ENCODE measurements around the gene NDRG4. TPM values are rescaled to one million over a fixed set of nuclear protein-coding genes. Genes with fewer than 3 reads are reported as not detected.

NDRG4 gene, protein sequence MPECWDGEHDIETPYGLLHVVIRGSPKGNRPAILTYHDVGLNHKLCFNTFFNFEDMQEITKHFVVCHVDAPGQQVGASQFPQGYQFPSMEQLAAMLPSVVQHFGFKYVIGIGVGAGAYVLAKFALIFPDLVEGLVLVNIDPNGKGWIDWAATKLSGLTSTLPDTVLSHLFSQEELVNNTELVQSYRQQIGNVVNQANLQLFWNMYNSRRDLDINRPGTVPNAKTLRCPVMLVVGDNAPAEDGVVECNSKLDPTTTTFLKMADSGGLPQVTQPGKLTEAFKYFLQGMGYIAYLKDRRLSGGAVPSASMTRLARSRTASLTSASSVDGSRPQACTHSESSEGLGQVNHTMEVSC
- total RNA-seq = 1 to 10 TPM; 3.1 TPM

DNA sequence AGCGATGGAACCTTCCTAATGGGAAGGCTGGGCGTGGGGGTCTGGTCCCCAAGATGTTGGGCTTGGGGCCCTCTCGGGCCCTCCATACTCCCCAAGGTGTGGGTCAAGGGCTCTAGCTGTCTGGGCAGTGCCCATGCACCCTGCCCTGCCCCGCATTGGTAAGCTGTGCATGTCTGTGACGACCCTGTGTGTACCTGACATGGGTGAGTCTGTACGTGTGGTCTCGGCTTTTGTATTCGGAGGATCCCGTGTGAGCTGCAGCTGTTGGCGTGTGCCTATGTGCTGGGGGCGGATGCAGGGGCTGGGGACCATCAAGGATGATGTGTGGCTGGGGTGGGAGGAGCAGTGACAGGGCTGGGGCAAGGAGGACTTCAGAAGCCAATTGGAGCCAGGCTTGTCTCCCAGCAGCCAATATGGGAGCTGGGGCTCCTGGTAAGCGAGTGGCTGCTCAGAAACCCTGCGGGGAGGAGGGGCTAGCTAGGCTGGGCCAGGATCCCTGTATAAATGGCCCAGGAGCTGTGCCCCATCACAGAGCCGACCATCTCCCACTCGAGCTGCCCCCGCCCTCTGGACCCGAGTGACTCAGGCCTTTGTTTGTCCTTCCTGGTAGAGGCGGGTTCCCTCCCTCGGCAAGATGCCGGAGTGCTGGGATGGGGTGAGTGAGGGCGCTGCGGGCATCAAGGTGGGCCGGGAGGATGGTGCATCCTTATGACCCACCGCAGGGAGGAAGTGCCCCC is at the start of gene NDRG4:
Gene NDRG4 (plus strand): TSS at position 529 of the 737 bp plus-strand sequence. CDS start 106 bp downstream, at position 635.
- POLR2A ChIA-PET = interaction anchor here (0.5 to 0.7 kb wide), 2 partner anchors 129 to 235 kb away, joined by 4 to 6 read pairs; no protein-coding TSS in a partner anchor
- CTCF ChIA-PET = interaction anchor here (1.2 to 2.6 kb wide), 3 partner anchors 11 to 163 kb away, joined by 4 to 16 read pairs (median 12); no protein-coding TSS in a partner anchor

DNA sequence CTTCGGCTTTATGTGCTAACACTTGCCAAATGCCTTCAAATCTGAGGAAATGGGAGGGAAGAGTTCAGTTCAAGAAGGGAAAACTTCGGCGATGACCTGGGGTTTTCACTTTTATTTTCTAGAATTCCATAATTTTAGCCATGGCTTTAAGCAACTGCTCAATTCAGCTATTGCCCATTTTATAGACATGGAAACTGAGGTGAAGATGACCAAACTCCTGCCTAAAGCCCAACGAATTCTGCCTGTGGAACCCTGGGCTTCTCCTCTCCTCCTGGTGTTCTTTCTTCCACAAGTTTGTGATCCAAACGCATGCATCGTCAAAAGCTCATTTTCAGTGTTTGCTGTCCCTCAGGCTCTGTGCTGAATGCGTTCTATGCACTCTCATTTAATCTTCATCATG is 49.4 kb upstream of the NDRG4 start:
- ChIA-PET POLR2A (no interaction called here), CTCF (no interaction called here)

DNA sequence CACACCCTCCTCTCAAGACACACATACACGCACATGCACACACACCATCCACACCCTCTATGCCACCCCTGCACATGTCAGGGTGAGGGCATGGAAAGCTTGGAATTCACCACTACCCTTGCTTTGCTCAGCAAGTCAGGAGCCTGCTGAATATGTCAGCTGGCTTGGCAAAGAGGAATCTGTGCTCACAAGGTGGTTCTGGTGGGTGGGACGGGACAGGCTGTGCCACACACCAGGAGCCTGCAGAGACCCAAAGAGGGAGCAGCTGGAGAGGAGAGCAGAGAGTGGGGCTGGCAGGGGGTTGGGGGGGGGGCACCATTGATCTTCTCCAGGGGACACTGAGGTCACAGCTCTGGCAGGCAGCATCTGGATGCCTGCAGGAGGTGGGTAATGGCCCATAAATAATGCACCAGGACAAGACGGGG is 48.7 kb upstream of the NDRG4 start:
- ChIA-PET POLR2A (no interaction called here), CTCF (no interaction called here)

DNA sequence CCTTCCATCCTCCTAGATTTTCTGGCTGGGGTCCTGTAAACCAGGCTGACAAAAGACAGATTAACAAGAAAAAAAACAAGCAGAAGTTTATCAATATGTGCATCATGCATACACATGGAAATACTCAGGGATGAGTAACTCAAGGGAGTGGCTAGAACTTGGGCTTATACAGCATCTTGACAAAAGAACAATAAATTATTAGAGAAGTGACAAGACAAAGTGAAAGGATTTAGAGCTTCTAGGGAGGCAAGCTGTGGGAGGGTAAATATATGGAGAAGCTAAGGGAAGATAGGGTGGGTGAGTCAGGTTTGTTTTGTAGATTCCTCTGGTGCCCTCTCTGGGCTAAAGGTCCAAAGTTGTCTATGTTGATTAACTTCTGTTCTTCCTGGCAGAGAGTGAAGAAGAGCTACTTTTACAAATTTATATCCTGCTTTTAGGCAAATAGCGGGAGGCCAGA is 48.0 kb upstream of the NDRG4 start:
- POLR2A ChIA-PET = no interaction called here
- CTCF ChIA-PET = no interaction called here

DNA sequence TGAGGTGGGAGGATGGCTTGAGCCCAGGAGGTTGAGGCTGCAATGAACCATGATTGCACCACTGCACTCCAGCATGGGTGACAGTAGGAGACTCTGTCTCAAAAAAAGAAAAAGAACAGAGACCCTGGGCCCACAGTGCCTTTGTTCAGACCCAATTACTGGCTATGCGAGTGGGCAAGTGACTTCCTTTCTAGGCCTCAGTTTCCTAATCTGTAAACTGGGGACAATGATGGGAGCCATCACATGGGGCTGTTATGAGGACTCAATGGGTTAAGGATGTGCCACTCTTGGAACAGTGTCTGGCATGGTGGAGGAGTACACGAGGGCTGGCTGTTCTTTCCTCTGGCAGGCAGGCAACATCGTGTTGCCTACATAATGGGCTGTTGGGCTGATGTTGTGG is 47.3 kb upstream of the NDRG4 start:
- POLR2A ChIA-PET = no interaction called here

DNA sequence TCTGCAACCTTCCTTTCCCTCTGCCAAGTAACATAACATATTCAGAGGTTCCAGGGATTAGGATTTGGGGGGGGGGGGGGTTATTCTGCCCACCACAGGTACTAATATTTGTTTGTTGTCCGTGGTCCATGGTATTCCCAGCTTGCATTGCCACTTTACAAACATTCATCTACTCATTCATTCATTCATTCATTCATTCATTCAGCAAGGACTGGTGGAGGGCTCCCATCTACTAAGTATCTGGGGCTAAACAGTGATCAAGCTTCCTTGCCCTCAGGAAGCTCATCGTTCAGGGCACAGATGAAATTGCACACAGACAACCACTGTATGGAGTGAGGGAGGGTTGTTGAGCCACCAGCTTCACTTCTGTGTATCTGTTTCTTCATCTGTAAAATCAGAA is 45.8 kb upstream of the NDRG4 start:
- ChIA-PET POLR2A (no interaction called here), CTCF (interaction anchor here (0.8 kb wide), 1 partner anchor 118 kb away, joined by 3 read pairs; no protein-coding TSS in a partner anchor)

More for the DNA sequence above, 47.3 kb upstream of the NDRG4 start:
- CTCF ChIA-PET = no interaction called here

DNA sequence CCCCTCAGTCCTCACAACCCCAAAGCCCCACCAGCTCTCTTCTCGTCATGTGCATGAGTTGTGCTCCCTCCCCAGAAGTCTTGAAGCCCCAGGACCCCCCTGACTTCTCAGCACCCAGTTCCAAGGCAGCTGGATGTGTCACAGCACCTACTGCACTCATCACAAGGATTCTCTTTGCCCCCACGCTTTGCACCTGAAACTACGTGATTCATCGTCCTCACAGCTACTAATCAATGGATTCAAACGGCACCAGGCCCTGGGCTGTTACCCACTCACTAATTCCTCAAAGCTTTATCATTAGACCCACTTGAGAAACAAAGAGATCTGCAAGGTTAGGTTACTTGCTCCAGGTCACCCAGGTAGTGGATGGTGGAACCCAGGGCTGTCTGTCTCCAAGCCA is 45.1 kb upstream of the NDRG4 start:
- ChIA-PET CTCF (interaction anchor here (0.8 kb wide), 1 partner anchor 119 kb away, joined by 3 read pairs; no protein-coding TSS in a partner anchor), POLR2A (no interaction called here)

DNA sequence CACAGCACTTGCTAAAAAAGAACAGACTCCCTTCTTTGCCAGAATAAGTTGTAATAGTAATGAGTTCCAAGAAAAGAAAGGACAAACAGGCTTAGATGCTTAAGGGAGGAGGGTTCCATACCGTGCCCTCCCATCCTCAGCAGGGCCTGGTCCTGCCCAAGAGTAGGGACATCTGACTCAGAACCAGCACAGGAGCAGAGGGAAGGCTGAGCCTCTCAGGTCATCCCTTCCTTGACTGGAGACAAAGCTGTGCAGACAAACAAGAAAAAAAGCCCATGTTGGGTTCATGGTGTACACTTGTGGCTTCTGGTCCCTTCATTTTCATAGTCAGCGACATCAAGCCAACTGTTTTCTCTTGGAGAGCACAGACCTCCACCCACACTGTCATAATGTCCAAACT is 44.2 kb upstream of the NDRG4 start:
- ChIA-PET POLR2A (no interaction called here), CTCF (no interaction called here)

DNA sequence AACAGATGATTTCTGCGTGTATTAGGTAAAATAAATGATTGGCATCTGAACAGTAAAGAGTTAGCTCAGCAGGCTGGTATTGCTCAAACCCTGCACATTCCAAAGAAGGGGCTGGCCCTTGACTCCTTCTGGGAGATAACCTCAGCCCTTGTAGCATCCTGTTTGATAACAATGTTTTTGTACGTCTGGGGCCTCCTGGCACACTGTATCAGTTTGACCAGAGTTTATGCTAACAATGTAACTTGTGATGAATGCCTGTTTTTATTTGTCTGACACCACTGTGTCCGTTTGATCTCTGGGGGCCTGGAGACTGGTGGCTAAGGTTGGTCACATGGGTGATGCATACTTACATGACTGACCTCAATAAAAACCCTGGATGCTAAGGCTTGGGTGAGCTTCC is 43.8 kb upstream of the NDRG4 start:
- ChIA-PET CTCF (no interaction called here), POLR2A (no interaction called here)

DNA sequence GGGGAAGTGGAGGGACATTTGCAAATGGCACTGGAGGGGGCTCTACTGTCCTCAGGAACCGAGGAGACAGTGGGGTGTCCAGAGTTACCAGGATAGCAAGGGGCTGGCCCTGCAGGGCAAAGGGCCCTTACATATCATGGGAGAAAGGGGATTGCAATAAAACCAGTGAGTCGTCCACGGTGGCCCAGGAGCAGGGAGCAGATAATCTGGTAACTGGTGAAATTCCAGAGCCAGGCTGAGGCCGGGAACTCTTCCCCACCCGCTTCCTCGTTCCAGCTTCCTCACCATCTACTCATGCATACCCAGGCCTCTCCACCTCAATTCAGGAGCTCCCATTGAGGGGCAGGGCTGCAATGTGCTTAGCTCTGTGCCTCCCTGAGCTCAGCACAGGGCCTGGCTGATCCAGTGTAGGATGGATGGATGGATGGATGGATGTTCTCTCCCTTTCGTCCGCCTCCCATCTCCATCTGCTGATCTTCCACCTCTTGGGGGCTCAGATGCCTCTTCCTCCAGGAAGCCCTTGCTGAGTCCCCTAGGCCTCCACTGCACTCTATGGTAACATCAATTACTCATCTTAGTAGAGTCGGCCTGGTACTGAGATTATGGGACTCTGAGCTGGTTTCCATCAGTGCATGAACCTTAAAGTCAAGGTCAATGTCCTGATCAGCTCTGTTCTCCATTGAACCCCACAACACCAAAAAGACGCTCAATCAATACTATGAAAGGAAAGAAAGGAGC is 41.2 kb upstream of the NDRG4 start:
- CTCF ChIA-PET = interaction anchor here (1.2 kb wide), 1 partner anchor 29 kb away, joined by 4 read pairs; no protein-coding TSS in a partner anchor

DNA sequence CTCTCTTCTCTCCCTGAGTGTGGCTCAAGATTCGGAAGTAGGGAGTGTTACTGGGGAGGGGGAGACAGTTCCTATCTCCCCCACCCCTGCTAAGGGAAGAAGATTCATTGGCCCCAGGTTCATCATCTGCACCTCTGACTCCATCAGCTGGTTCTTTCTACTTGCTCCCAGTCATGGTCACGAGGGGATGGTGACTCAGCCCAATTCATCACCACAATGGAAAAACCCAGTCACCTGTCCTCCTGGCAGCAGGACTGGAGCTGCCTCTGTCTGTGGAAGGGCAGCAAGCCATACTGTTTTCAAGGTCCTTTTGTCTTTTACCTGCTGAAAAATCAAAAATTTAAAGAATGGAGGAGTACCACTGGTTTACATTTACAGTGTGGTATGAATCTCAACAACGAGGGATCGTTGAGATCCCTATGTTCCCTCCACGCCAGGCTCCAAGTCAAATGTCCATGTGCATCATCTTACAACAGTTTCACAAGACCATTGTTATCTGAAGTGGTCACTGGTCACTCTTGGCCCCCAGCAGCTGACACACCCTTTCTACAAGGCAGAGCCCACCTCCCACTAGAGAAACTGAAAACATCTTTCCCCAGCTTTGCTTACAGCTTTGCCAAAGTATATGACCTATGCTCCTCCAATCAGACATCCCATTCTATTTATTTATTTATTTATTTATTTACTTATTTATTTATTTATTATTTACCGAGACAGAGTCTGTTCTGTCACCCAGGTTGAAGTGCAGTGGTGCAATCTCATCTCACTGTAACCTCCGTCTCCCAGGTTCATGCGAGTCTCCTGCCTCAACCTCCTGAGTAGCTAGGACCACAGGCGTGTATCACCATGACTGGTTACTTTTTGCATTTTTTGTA is 40.4 kb upstream of the NDRG4 start:
- POLR2A ChIA-PET = no interaction called here
- CTCF ChIA-PET = interaction anchor here (1.2 kb wide), 1 partner anchor 28 kb away, joined by 4 read pairs; no protein-coding TSS in a partner anchor

More for the DNA sequence above, 41.2 kb upstream of the NDRG4 start:
- POLR2A ChIA-PET = no interaction called here

DNA sequence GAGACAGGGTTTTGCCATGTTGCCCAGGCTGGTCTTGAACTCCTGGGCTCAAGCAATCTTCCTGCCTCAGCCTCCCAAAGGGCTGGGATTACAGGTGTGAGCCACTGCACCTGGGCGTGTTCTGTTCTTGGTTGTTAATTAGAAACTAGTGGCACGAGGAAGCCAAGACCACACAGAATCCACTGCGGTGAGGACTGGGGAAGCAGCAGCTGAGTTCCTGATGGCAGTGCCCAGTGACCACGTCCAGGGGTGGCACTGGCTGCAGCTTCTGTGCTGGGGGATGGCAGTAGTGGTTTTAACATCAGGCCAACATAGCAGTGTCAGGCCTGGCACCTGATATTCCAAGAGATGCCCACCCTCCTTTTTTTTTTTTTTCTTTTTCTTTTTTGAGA is 39.7 kb upstream of the NDRG4 start:
- ChIA-PET CTCF (interaction anchor here (1.2 kb wide), 1 partner anchor 28 kb away, joined by 4 read pairs; no protein-coding TSS in a partner anchor), POLR2A (no interaction called here)

DNA sequence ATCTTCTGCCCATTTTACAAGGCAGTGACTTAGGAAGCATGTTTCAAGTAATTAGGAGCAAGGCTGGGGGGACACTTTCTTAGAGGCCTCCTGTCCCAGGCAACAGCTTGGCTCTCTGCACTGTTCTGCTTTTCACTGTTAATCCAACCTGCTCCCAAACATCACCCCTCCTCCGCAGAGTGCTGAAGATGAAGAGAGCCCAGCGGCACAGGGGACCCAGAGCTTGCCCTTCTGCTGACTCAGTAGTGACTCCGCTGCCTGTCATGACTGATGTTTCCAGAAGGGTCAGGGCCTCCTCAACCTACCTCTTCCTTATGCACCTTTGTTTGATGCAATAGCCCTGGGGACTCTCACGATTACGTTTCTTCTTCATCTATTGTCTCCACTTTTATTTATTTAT is 38.9 kb upstream of the NDRG4 start:
- POLR2A ChIA-PET = no interaction called here
- CTCF ChIA-PET = no interaction called here

DNA sequence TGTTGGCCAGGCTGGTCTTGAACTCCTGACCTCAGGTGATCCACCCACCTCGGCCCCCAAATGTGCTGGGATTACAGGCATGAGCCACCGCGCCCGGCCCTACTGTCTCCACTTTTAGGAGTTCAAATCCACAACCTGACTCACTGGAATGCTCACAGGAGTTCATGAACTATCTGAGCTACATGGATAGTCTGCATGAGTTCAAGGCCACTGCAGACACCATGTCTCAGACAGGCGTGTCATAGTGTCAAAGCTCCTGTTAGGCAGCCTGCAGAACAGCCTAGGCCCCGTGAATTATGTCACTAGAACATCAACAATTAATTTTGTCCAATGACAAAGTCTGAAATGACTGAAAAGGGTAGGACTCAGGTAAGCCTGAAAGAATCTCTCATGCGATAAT is 38.3 kb upstream of the NDRG4 start:
- CTCF ChIA-PET = no interaction called here
- POLR2A ChIA-PET = no interaction called here

DNA sequence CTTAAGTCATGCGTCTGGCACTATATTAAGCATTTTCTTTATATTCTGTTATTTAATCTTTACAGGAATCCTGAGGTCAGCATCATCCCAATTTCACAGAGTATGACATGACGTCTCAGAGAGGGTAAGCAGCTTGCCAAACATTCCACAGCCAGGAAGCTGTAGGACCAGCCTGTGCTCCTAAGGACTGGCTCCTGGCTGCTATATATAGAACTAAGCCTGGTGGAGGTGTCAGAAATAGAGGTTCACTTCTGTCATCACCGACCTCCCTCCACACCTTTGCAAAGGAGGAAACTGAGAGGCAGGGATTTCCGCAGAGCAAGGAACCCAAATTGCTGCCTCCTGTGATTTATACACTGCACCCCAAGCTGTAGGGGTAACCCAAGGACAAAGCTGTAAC is 37.9 kb upstream of the NDRG4 start:
- CTCF ChIA-PET = no interaction called here
- POLR2A ChIA-PET = no interaction called here

DNA sequence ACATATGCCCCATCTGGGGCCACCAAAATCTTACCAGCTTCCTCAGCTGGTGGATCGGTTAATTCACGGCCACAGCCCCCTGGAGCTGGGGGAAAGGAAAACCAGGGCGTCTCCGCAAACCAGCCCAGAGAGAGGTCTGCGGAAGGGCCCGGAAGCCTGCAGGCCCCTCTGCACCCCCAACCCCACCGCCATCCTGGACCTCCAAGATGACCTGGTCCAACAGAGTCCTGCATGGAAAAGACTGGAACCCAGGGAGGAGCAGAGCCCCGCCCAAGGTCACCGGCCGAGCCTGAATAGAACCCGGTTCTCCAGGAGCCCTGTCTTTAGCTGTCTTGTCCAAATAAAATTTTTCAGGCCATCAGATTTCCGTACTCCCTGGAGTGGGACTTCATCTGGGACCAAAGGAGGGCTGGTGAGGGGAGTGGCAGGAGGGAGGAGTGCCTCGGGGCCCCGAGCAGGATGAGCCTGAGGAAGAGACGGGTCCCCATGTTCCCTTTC is 37.4 kb upstream of the NDRG4 start:
- POLR2A ChIA-PET = no interaction called here
- CTCF ChIA-PET = no interaction called here

DNA sequence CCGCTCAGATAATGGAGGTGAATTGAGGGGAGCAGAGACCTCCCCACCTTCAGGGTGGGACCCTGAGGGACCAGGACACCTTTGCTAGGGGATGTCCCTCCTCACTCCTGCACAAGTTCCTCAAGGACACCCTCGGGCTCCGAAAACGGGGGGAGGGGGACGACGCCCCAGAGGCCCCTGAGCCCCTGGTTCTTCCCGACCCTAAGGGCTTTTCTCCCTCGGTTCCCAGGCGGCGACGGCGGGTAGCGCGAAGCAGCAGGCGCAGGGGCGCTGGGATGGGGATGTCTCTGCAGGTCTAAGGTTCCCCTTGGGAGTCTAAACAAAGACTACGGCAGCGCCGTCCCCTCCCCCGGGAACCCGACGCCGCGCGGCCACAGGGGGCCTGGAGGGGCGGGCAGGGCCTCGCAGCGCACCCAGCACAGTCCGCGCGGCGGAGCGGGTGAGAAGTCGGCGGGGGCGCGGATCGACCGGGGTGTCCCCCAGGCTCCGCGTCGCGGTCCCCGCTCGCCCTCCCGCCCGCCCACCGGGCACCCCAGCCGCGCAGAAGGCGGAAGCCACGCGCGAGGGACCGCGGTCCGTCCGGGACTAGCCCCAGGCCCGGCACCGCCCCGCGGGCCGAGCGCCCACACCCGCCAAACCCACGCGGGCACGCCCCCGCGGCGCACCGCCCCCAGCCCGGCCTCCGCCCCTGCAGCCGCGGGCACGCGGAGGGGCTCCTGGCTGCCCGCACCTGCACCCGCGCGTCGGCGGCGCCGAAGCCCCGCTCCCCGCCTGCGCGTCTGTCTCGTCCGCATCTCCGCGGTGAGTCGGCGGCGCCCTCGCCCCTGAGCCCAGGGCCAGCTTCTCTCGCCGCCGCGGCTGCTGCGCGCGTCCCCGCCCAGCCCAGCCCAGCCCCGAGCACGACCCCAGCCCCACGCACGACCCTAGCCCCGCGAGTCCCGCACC is 36.7 kb upstream of the NDRG4 start:
- POLR2A ChIA-PET = no interaction called here
- CTCF ChIA-PET = no interaction called here
